ENCODE measurements around the gene TJP3. TPM values are rescaled to one million over a fixed set of nuclear protein-coding genes. Genes with fewer than 3 reads are reported as not detected.

Gene TJP3
- polyA plus RNA-seq, 2 donors: 44.5 to 118 TPM

DNA sequence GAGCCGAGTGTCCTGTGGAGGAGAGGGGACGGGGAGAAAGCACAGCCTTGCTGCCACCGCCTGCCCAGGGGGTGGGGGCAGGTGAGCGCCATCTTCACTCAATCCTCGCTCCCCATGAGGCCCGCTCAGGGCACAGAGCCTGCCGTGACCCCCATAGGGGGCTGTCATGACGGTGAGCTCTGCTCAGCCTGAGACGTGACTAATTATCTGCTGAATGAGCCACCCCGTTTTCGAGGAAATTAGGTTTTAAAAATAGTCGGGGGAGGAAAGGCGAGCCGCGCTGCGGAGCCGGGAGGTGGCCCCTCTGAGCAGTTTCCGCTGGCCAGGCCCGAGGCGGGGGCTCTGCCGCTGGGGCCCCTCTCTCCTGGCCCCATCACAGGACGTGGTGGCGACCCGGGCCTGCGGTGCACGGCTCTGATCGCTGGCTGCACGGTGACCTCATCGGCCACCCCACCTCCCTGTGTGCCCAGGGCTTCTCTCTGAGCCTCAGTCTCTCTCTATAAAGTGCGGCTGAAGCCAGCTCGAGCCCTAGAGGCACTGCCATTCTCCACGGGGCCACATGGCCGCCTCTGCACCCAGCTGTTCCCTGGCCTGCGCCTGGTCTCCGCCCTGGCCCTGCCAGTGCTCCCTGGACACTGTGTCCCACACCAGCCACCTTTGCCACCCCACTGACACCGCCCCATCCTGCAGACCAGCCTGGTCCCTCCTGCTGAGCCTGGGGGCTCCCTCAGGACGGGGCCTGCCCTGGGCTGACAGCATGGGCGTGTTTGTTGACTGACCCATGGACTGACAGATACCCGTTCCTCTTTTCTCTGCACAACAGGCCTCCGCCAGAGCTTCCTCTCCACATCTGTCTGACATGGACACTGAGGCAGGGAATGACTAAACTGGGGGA lies 36.3 kb upstream of the TJP3 start:
- 56 to 58% methylated on average over 31 to 40 of the region's 40 CpGs for WGBS, 2 donors
- Histone ChIP-seq H3K36me3 (ENCODE audit: control insufficient read depth in 2 of 2, insufficient read depth in 2 of 2, low read length in 1 of 2) (no peaks in the 10 kb centered on the region), H3K4me3 (ENCODE audit: low read depth in 1 of 2, low read length in 2 of 2) (no peak overlapping the region), H3K27ac (ENCODE audit: low read depth in 2 of 2, low read length in 1 of 2) (peak overlapping the region; percentile 88 to 97), H3K4me1 (ENCODE audit: control insufficient read depth in 2 of 2, insufficient read depth in 2 of 2, low read length in 1 of 2) (peaks cover 5 to 16% of the 10 kb centered on the region in 2 donors), H3K9me3 (ENCODE audit: control insufficient read depth in 2 of 2, insufficient read depth in 1 of 2, low read depth in 1 of 2, low read length in 1 of 2) (no peaks in the 10 kb centered on the region), H3K27me3 (ENCODE audit: control insufficient read depth in 1 of 2, insufficient read depth in 2 of 2, low read length in 2 of 2) (no peaks in the 10 kb centered on the region)

DNA sequence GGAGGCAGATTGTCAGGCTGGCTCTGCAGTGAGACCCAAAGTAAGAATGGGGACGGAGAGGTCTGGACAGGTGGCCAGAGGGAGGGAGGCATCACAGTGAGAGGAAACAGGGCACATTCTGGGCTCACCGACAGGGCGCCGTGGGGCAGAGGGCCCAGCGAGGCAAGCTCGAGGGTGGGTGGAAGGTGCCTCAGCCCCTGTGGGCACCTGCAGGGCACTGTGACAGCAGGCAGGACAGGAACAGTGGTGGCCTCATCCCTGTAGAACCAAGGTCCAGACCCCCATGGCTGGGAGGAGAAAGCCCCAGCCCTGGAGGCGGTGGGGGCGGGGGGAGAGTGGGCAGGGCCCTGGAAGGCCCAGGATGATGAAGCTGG lies 35.6 kb upstream of the TJP3 start:
- peaks cover 5 to 16% of the 10 kb centered on the region in 2 donors for H3K4me1 ChIP-seq (ENCODE audit: control insufficient read depth in 2 of 2, insufficient read depth in 2 of 2, low read length in 1 of 2)
- WGBS, 2 donors: 87 to 96% methylated on average over 8 of the region's 8 CpGs
- H3K9me3 ChIP-seq (ENCODE audit: control insufficient read depth in 2 of 2, insufficient read depth in 1 of 2, low read depth in 1 of 2, low read length in 1 of 2): no peaks in the 10 kb centered on the region
- no peaks in the 10 kb centered on the region for H3K36me3 ChIP-seq (ENCODE audit: control insufficient read depth in 2 of 2, insufficient read depth in 2 of 2, low read length in 1 of 2)
- H3K4me3 ChIP-seq (ENCODE audit: low read depth in 1 of 2, low read length in 2 of 2): no peak overlapping the region
- H3K27ac ChIP-seq (ENCODE audit: low read depth in 2 of 2, low read length in 1 of 2): peak overlapping the region; percentile 88 to 97
- no peaks in the 10 kb centered on the region for H3K27me3 ChIP-seq (ENCODE audit: control insufficient read depth in 1 of 2, insufficient read depth in 2 of 2, low read length in 2 of 2)

DNA sequence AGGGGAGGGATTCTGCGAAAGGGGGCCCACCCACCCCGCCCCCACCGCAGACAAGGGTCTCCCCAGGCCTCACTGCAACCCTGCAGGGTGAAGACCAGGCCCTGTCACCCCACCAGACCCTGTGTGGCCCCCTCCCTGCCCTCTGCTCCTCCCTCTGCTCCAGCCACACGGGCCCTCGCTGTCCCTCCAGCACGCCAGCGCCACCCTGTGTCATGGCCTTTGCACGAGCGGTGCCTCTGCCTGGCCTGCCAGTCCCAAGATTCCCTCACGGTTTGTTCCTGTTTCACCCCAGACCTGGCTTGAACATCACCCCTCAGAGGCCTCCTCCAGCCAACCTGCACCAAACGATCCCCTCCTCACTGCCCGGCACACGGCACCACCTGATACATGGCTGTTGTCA lies 35.2 kb upstream of the TJP3 start:
- peaks cover 5 to 15% of the 10 kb centered on the region in 2 donors for H3K4me1 ChIP-seq (ENCODE audit: control insufficient read depth in 2 of 2, insufficient read depth in 2 of 2, low read length in 1 of 2)
- H3K9me3 ChIP-seq (ENCODE audit: control insufficient read depth in 2 of 2, insufficient read depth in 1 of 2, low read depth in 1 of 2, low read length in 1 of 2): no peaks in the 10 kb centered on the region
- H3K36me3 ChIP-seq (ENCODE audit: control insufficient read depth in 2 of 2, insufficient read depth in 2 of 2, low read length in 1 of 2): no peaks in the 10 kb centered on the region
- no peak overlapping the region for H3K4me3 ChIP-seq (ENCODE audit: low read depth in 1 of 2, low read length in 2 of 2)
- peak overlapping the region in 1 of 2 donors; percentile 23 for H3K27ac ChIP-seq (ENCODE audit: low read depth in 2 of 2, low read length in 1 of 2)
- WGBS, 2 donors: 91 to 97% methylated on average over 10 to 13 of the region's 13 CpGs
- no peaks in the 10 kb centered on the region for H3K27me3 ChIP-seq (ENCODE audit: control insufficient read depth in 1 of 2, insufficient read depth in 2 of 2, low read length in 2 of 2)

DNA sequence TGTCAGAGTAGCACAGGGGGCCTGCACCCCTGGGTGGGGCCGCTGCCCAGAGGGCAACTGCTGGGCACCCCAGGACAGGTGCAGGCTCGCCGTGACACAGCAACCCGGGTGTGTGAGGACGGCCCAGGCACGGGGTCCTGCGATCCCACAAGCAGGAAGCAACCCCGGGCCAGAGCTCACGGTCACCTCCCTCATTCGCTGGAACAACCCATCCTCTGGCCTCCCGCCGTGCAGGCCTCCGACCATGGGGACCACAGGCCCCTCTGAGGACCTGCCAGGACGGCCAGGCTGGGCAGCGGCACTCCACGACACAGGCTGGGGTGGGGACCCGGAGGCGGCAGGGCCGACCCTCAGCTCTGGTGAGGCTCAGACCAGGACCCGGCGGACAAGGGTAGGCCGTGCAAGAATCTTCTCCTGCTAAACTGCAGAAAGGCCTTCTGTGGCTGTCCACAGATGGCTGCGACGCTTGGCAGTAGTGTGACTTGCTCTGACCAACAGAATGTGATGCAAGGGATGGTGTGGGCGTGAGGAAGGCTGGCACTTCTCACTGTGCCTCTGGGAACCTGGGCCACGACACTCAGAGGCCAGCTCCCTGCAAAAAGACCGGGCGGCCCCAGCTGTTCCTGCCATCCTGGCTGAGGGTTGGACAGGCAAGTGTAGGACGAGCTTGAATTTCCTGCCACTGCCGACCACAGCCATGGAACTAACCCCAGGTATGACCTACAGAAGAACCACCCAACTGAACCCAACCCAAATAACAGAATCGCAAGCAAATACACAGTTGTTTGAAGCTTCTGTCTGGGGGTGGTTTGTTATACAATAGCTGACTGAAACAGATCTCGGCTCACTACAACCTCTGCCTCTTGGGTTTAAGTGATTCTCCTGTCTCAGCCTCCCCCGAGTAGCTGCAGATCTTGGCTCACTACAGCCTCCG lies 34.4 kb upstream of the TJP3 start:
- 89 to 94% methylated on average over 34 of the region's 34 CpGs for WGBS, 2 donors
- Histone ChIP-seq H3K9me3 (ENCODE audit: control insufficient read depth in 2 of 2, insufficient read depth in 1 of 2, low read depth in 1 of 2, low read length in 1 of 2) (no peaks in the 10 kb centered on the region), H3K4me3 (ENCODE audit: low read depth in 1 of 2, low read length in 2 of 2) (no peak overlapping the region), H3K36me3 (ENCODE audit: control insufficient read depth in 2 of 2, insufficient read depth in 2 of 2, low read length in 1 of 2) (no peaks in the 10 kb centered on the region), H3K27ac (ENCODE audit: low read depth in 2 of 2, low read length in 1 of 2) (no peak overlapping the region), H3K4me1 (ENCODE audit: control insufficient read depth in 2 of 2, insufficient read depth in 2 of 2, low read length in 1 of 2) (peaks cover 5 to 8% of the 10 kb centered on the region in 2 donors), H3K27me3 (ENCODE audit: control insufficient read depth in 1 of 2, insufficient read depth in 2 of 2, low read length in 2 of 2) (no peaks in the 10 kb centered on the region)

DNA sequence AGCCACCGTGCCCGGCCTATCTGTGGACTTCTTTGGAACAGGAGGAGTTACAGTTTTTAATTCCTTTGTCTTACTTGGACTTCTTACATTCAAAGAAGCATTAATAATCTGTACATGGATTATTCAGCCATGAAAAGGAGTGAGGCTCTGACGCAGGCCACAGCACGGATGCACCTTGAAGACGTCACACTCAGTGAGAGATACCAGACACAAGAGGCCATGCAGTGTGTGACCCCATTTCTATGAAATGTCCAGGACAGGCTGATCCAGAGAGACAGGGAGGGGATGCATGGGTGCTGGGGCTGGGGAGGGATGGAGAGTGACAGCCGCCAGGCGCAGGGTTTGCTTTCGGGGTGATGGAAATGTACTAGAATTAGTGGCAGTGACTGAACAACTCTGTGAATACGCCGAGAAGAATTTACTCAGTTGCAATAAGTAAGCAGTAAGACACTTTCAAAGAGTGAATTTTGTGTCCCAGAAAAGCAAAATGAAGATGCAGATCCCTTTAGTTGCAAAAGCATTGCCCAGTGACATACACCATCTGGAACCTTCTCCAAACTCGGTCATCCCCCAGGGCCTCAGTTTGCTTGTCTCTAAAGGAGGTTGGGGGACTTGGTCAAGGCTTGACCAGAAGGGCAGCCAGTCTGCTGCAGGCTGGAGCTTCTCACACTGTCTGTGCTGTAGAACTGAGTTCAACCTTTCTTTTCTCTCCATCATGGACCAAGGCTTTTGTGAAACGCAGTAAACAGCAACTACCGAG lies 33.2 kb upstream of the TJP3 start:
- 85% methylated on average over 13 of the region's 13 CpGs for WGBS, 2 donors
- Histone ChIP-seq H3K4me1 (ENCODE audit: control insufficient read depth in 2 of 2, insufficient read depth in 2 of 2, low read length in 1 of 2) (peaks cover 0 to 3% of the 10 kb centered on the region in 2 donors), H3K9me3 (ENCODE audit: control insufficient read depth in 2 of 2, insufficient read depth in 1 of 2, low read depth in 1 of 2, low read length in 1 of 2) (no peaks in the 10 kb centered on the region), H3K36me3 (ENCODE audit: control insufficient read depth in 2 of 2, insufficient read depth in 2 of 2, low read length in 1 of 2) (peaks cover 0 to 4% of the 10 kb centered on the region in 2 donors), H3K4me3 (ENCODE audit: low read depth in 1 of 2, low read length in 2 of 2) (no peak overlapping the region), H3K27me3 (ENCODE audit: control insufficient read depth in 1 of 2, insufficient read depth in 2 of 2, low read length in 2 of 2) (no peaks in the 10 kb centered on the region), H3K27ac (ENCODE audit: low read depth in 2 of 2, low read length in 1 of 2) (peak overlapping the region in 1 of 2 donors; percentile 20)

DNA sequence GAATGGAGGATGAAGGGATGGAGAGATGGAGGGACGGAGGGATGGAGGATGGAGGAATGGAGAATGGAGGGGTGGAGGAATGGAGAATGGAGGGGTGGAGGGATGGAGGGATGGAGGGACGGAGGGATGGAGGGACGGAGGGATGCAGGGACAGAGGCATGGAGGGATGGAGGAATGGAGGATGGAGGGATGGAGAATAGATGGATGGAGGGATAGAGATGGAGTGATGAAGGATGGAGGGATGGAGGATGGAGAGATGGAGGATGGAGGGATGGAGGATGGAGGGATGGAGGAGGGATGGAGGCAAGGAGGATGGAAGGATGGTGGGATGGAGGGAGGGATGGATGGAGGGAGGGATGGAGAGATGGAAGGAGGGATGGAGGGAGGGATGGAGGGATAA lies 30.0 kb upstream of the TJP3 start:
- no peak overlapping the region for H3K4me3 ChIP-seq (ENCODE audit: low read depth in 1 of 2, low read length in 2 of 2)
- 95 to 100% methylated on average over 3 of the region's 3 CpGs for WGBS, 2 donors

DNA sequence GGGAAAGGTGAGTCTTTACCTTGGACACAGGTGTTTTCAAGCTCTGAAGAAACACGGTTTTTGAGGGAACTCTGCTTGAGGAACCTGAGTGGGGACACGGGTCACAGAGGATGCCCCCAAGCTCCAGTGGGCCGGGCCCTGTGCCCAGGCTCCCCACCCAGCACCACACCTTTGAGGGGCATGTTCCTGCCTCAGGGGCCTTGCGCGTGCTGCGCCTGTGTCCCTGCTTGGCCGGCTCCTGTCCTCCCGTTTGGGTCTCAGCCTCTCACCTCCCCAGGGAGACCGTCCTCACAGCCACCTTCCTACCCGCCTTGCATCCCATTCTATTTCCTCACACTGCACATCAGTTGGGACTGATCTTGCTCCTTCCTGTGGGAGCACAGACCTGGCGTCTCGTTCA lies 29.0 kb upstream of the TJP3 start:
- H3K27me3 ChIP-seq (ENCODE audit: control insufficient read depth in 1 of 2, insufficient read depth in 2 of 2, low read length in 2 of 2): no peaks in the 10 kb centered on the region
- no peak overlapping the region for H3K4me3 ChIP-seq (ENCODE audit: low read depth in 1 of 2, low read length in 2 of 2)
- peaks cover 0 to under 1% of the 10 kb centered on the region in 2 donors for H3K9me3 ChIP-seq (ENCODE audit: control insufficient read depth in 2 of 2, insufficient read depth in 1 of 2, low read depth in 1 of 2, low read length in 1 of 2)
- peaks cover 0 to 7% of the 10 kb centered on the region in 2 donors for H3K36me3 ChIP-seq (ENCODE audit: control insufficient read depth in 2 of 2, insufficient read depth in 2 of 2, low read length in 1 of 2)
- peaks cover 3 to 5% of the 10 kb centered on the region in 2 donors for H3K4me1 ChIP-seq (ENCODE audit: control insufficient read depth in 2 of 2, insufficient read depth in 2 of 2, low read length in 1 of 2)
- no peak overlapping the region for H3K27ac ChIP-seq (ENCODE audit: low read depth in 2 of 2, low read length in 1 of 2)
- WGBS, 2 donors: 83 to 90% methylated on average over 12 of the region's 12 CpGs

More for the DNA sequence above, 30.0 kb upstream of the TJP3 start:
- Histone ChIP-seq H3K36me3 (ENCODE audit: control insufficient read depth in 2 of 2, insufficient read depth in 2 of 2, low read length in 1 of 2) (peaks cover 0 to 7% of the 10 kb centered on the region in 2 donors), H3K4me1 (ENCODE audit: control insufficient read depth in 2 of 2, insufficient read depth in 2 of 2, low read length in 1 of 2) (peaks cover 0 to 1% of the 10 kb centered on the region in 2 donors), H3K27me3 (ENCODE audit: control insufficient read depth in 1 of 2, insufficient read depth in 2 of 2, low read length in 2 of 2) (no peaks in the 10 kb centered on the region), H3K9me3 (ENCODE audit: control insufficient read depth in 2 of 2, insufficient read depth in 1 of 2, low read depth in 1 of 2, low read length in 1 of 2) (no peaks in the 10 kb centered on the region), H3K27ac (ENCODE audit: low read depth in 2 of 2, low read length in 1 of 2) (no peak overlapping the region)

DNA sequence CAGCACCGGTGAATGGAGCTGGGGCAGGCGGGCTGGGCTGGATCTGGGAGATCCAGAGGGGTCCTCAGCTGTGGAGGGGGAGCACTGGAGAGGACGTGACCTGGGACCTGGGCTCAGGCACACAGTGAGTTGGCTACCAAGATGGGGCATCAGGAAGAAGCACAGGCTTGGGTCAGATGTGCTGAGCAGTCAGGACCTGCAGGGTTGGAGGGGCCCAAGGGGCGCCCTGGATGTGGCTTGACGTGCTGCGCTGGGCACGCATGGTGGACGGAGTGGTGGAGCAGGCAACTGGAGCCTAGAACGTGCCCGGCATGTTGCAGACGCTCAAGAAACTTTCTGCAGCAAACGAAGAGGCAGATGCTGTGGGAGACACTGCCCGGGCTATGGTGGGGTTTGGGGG lies 28.6 kb upstream of the TJP3 start:
- H3K36me3 ChIP-seq (ENCODE audit: control insufficient read depth in 2 of 2, insufficient read depth in 2 of 2, low read length in 1 of 2): peaks cover 0 to 12% of the 10 kb centered on the region in 2 donors
- WGBS, 2 donors: 94 to 96% methylated on average over 13 of the region's 13 CpGs
- H3K4me3 ChIP-seq (ENCODE audit: low read depth in 1 of 2, low read length in 2 of 2): no peak overlapping the region
- H3K27me3 ChIP-seq (ENCODE audit: control insufficient read depth in 1 of 2, insufficient read depth in 2 of 2, low read length in 2 of 2): no peaks in the 10 kb centered on the region
- peaks cover 0 to 5% of the 10 kb centered on the region in 2 donors for H3K9me3 ChIP-seq (ENCODE audit: control insufficient read depth in 2 of 2, insufficient read depth in 1 of 2, low read depth in 1 of 2, low read length in 1 of 2)
- no peak overlapping the region for H3K27ac ChIP-seq (ENCODE audit: low read depth in 2 of 2, low read length in 1 of 2)
- peaks cover 3 to 5% of the 10 kb centered on the region in 2 donors for H3K4me1 ChIP-seq (ENCODE audit: control insufficient read depth in 2 of 2, insufficient read depth in 2 of 2, low read length in 1 of 2)

DNA sequence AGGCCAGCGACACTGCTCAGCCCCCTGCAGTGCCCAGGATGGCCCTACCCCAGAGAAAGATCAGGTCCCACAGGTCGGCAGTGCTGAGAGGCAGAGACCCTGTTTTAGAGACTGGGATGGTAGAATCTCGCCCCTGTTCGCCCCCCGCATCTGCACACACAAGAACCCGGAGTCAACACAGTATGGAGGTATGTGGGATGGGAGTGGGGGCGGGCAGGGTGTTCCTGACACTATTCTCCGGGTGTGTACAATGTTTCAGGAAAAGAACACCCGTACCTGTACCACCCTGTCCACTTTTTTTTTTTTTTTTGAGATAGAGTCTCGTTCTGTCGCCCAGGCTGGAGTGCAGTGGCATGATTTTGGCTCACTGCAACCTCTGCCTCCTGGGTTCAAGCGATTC lies 27.2 kb upstream of the TJP3 start:
- Histone ChIP-seq H3K9me3 (ENCODE audit: control insufficient read depth in 2 of 2, insufficient read depth in 1 of 2, low read depth in 1 of 2, low read length in 1 of 2) (peaks cover 0 to 6% of the 10 kb centered on the region in 2 donors), H3K4me3 (ENCODE audit: low read depth in 1 of 2, low read length in 2 of 2) (no peak overlapping the region), H3K27me3 (ENCODE audit: control insufficient read depth in 1 of 2, insufficient read depth in 2 of 2, low read length in 2 of 2) (no peaks in the 10 kb centered on the region), H3K4me1 (ENCODE audit: control insufficient read depth in 2 of 2, insufficient read depth in 2 of 2, low read length in 1 of 2) (peaks cover 3 to 5% of the 10 kb centered on the region in 2 donors), H3K27ac (ENCODE audit: low read depth in 2 of 2, low read length in 1 of 2) (no peak overlapping the region), H3K36me3 (ENCODE audit: control insufficient read depth in 2 of 2, insufficient read depth in 2 of 2, low read length in 1 of 2) (peaks cover 0 to 13% of the 10 kb centered on the region in 2 donors)
- WGBS, 2 donors: 92 to 94% methylated on average over 10 to 12 of the region's 12 CpGs

Measured in esophagus (tissue), 2 donors.